C1 segment of cervical spinal cord (tissue), 14 donors: Measurements from ENCODE around the gene KPTN.
A peak's percentile ranks its signal among the peaks of the same experiment; 100 is the strongest.

Experiments
- DNase-seq, 14 donors: peaks; one replicate each; lab custom pipeline; 2025; lab: John Stamatoyannopoulos, UW

The KPTN gene

DNA sequence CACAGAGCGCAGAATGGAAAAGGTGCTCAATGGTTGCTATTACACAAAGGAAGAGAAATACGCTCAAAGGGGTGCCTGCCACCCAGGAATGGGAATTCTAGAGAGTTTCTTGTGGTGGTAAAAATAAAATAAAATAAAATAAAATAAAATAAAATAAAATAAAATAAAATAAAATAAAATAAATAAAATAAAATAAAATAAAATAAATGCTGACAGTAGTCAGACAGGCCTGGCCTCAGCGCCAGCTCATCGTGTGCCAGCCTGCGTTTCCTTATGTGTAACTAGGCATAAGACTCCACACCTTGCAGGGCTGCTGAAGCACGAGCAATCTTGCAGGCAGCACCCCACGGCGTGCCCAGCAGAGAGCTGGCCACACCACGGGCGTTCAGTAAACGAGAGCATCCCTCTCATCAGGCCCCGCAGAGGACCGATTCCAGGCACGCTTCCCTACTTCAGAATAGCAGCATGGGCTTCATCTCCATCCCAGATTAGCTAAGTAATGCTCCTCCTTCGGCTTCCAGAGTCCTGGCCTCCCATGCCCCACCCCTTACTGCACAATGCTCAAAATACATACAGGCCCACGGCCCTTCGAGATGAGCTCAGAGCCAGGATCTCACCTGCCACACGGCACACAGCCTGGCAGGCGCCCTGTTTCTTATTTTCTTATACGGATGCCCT lies 25.3 kb upstream of the KPTN start:
- peak in 1 of 14 donors; percentile 73 for DNase-seq

GRCh38 chr19:47508721-47509120 lies 24.7 kb upstream of the KPTN start:
- DNase-seq, result no peak

DNA sequence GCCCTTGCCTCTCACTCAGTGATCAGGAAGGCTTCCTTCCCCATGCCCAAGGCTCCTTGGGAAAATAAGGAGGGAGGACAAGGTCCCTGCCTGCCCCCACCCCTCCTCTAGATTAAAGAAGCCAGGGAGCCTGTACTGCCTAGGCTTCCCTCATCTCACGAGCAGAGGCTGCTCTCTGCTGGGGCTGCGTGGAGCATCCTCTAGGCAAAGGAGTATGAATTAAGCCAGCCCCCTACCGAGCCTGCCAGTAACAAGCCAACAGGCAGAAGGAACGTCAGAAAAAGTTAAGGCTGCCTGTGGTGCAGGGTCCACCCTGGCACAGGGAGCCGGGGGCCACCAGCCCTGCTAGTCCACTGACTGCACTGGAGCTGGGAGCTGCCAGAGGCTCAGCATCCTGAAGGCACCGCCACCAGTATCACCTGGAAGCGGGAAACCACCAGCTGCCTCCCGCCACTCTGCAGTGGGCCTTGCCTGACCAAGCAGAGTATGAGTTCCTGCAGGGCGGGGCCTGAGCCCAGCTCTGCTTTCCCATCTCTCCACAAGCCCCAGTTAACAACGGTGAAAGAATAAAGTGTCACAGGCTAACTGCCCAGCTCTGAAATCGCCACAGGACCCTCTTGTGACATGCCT lies 24.0 kb upstream of the KPTN start:
- DNase-seq, result peak in 3 of 14 donors; percentile 8 to 90 (median 31)

DNA sequence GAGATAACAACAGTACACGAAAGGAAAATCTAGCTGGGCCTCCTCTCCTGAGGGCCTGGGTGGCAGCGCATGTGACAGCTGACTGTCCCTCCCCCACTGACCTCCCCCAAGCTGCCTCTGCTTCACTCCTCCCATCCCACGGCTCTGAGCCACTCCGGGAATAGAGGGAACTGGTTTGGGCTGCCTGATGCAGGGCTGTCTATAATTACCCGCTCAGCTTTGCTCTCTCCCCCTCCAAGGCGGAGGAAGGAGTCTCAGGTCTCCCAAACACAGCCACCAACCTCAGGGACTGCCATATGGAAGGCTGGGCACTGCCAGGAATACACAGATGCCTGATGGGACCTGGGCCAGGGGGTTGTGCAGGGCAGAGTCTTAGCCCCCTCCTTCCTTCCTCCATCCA lies 23.0 kb upstream of the KPTN start:
- peak in 7 of 14 donors; percentile 17 to 94 (median 30) for DNase-seq

- DNase-seq, result peak in 4 of 14 donors; percentile 12 to 61 (median 16)
These were observed 22.4 kb upstream of the KPTN start for GRCh38 chr19:47506459-47506858.

DNA sequence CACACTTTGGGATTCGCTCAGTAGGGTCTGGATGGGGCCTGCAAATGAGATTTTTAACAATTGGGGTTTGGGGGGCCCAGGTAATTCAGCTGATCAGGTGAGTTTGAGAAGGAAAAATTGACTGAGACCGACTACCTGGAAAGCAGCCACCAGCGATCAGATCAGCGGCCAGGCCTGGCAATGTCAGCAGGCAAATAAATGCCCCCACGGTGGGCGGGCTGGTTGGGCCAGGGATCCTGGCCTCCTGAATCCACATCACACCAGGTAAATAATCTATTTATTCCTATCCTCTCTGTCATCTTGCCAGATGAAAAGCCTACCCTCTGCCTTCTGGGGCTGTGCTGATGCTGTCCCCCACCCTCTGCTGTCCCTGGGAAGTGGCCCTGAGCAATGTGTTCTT lies 21.5 kb upstream of the KPTN start:
- DNase-seq, result no peak

DNA sequence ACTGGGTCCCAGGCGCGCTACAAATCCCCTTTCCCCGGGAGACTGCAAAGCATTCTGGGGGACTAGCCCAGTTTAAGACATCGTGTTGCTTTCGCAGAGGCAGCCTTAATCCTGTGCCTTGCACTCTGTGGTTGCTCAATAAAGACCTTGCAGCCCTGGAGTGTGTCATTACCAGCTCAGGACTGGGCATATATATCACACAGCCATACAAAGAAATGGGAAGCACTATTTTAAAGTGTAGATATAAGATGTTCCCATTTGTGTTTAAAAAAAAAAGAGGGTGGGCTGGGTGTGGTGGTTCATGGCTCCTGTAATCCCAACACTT lies 19.8 kb upstream of the KPTN start:
- no peak for DNase-seq

GRCh38 chr19:47503130-47503825 lies 19.3 kb upstream of the KPTN start:
- DNase-seq, result no peak

GRCh38 chr19:47499863-47500830 lies 16.1 kb upstream of the KPTN start:
- DNase-seq, result peak in 2 of 14 donors; percentile 10 to 91

DNA sequence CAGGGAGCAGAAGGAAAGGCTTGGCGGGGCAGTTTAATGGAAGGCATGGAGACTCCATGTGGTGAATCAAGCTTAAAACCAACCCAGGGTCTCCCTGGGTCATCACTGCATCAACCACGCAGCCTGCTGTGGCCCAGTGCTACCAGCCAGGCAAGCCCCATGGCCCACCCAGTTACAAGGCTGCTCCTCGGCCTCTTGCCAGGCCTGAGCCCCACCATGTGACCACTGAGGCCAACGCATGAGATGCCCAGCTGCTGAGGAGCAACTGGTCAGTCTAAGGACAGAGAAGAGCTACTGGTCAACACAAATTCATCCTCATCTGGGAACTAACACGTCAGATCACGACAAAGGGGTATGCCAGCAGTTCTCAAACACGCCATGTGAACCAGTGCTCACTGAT lies 15.4 kb upstream of the KPTN start:
- DNase-seq, result no peak

DNA sequence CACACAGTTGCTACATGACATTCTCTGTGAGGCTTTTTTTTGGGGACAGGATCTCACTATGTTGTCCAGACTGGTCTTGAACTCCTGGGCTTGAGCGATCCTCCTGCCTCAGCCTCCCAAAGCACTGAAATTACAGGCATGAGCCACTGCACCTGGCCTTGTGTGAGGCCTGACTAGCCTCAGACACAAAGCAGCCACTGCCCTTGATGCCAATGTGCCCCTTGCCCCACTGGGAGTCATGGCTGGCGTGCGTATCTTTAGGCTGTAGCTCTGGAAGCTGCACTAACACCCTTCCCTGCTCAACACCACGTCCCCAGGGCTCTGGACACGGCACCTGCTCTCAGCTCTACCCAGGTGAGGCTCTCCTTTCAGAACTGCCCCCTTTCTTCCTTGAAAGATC lies 14.5 kb upstream of the KPTN start:
- no peak for DNase-seq

- DNase-seq, result no peak
These were observed 14.0 kb upstream of the KPTN start for GRCh38 chr19:47497821-47498520.

- peak in 2 of 14 donors; percentile 7 to 72 for DNase-seq
These were observed 13.2 kb upstream of the KPTN start for GRCh38 chr19:47497050-47497766.

- peak in 2 of 14 donors; percentile 30 to 81 for DNase-seq
These were observed 11.7 kb upstream of the KPTN start for GRCh38 chr19:47495478-47496372.

- DNase-seq, result no peak
These were observed 10.7 kb upstream of the KPTN start for GRCh38 chr19:47494729-47495128.

DNA sequence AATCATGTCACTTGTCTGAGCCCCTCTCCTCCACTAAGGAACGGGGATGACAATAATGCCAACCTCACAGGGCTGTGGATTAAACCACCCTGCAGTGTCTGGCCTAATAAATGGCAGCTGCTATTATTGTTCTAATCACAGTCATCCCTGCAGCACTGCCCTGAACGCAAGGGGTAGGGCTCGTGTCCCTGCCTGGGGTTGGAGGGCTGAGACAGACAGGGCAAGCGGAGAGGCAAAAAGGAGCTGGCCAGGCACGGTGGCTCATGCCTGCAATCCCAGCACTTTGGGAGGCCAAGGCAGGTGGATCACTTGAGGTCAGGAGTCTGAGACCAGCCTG lies 10.2 kb upstream of the KPTN start:
- DNase-seq, result no peak

DNA sequence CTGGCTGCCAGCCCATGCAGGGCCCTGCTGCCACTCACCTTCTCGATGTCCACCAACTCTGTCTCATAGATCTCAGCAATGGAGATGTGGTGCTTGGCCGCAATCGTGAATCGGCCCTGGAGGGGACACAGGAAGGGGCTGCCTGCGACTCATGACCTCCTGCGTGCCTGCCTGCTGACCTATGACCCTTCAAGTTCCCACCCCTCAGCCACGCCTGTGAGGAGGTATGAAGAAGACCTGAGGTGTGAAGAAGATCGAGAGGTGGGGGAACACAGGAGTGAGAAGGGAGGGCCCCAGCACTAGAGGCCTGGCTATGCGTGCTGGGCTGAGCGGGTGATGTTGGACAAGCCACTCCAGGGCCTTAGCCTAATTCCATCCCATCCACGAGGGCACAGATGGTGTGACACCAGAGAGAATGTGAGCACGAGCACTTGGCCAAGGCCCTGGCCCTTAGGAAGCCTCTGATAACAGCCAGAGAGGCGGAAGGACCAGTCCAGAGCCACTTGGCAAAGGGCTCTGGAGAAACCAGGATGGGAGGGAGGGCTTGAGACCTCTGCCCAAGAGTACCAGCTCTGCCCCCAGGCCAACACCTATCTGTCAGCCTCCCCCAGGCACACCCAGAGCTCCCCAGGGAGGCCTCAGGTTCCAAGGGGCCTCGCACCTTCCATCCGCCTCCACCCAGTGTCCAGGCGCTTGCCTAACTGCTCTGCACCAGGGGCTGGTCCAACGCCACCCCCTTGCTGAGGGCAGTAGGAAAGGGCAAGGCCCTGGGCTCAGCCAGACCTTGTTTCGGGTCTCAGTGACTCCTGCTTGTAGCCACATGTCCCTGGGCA lies 9.6 kb upstream of the KPTN start:
- DNase-seq, result peak in 1 of 14 donors; percentile 94

GRCh38 chr19:47492571-47493377 lies 8.8 kb upstream of the KPTN start:
- no peak for DNase-seq
